Keratinocyte (primary cell): ENCODE measurements around the gene SLC44A3. TPM values are rescaled to one million over a fixed set of nuclear protein-coding genes. Genes with fewer than 3 reads are reported as not detected.

Source experiments
- DNase-seq: peaks from one replicate; pipeline ENCODE4 v3.0.0-alpha.2; 2011; ENCODE audit warnings: low read depth, missing footprints, low spot score
- FAIRE-seq: peaks from 2 replicates; lab custom pipeline; 2011; peaks lifted over from hg19 to GRCh38; lab: Jason Lieb, UNC
- H2AFZ ChIP-seq: 2 replicates; pipeline ENCODE4 v1.6.0; 2012; ENCODE audit warnings: low read length, control low read depth, inconsistent platforms; ENCODE audit not compliant: control insufficient read depth
- H3K27ac ChIP-seq: 2 replicates; pipeline ENCODE4 v1.5.1; 2011; ENCODE audit warnings: low read length; ENCODE audit not compliant: control insufficient read depth, insufficient read depth
- H3K27me3 ChIP-seq: 3 replicates; pipeline ENCODE4 v1.6.0; 2011; ENCODE audit warnings: low read length; ENCODE audit not compliant: control insufficient read depth, insufficient read depth; ENCODE audit errors: extremely low read depth
- H3K36me3 ChIP-seq, 2 experiments: 2 replicates in 1 of 2; 3 replicates in 1 of 2; pipeline ENCODE4 v1.5.1; 2011; ENCODE audit warnings: low read length in 2 of 2, mild to moderate bottlenecking in 1 of 2; ENCODE audit not compliant: control insufficient read depth in 2 of 2, insufficient read depth in 2 of 2; ENCODE audit errors: extremely low read depth in 1 of 2
- H3K4me1 ChIP-seq: 3 replicates; pipeline ENCODE4 v1.5.1; 2011; ENCODE audit warnings: low read length; ENCODE audit not compliant: control insufficient read depth, insufficient read depth; ENCODE audit errors: extremely low read depth
- H3K4me2 ChIP-seq: 3 replicates; pipeline ENCODE4 v1.6.0; 2011; ENCODE audit warnings: low read depth, low read length; ENCODE audit not compliant: control insufficient read depth, insufficient read depth; ENCODE audit errors: extremely low read depth
- H3K4me3 ChIP-seq, 3 experiments: fragments of 200-600 bp in 1 of 3; sonication (generic) in 1 of 3; 2 replicates in 2 of 3; 3 replicates in 1 of 3; pipeline ENCODE4 v1.5.1; 2011 to 2016; ENCODE audit warnings: low read length in 3 of 3, mild to moderate bottlenecking in 3 of 3, control low read depth in 2 of 3, inconsistent platforms in 1 of 3, low read depth in 1 of 3, mixed read lengths in 1 of 3, mixed run types in 1 of 3, moderate library complexity in 1 of 3; ENCODE audit not compliant: control insufficient read depth in 2 of 3, insufficient read depth in 2 of 3; ENCODE audit errors: extremely low read depth in 1 of 3
- H3K79me2 ChIP-seq: 2 replicates; pipeline ENCODE4 v1.6.0; 2012; ENCODE audit warnings: low read length; ENCODE audit not compliant: control insufficient read depth, insufficient read depth
- H3K9ac ChIP-seq: 3 replicates; pipeline ENCODE4 v1.6.0; 2011; ENCODE audit warnings: low read length; ENCODE audit not compliant: control insufficient read depth, insufficient read depth; ENCODE audit errors: extremely low read depth
- H3K9me1 ChIP-seq: 3 replicates; pipeline ENCODE4 v1.6.0; 2011; ENCODE audit warnings: low read length; ENCODE audit not compliant: control insufficient read depth, insufficient read depth; ENCODE audit errors: extremely low read depth
- H3K9me3 ChIP-seq: 2 replicates; pipeline ENCODE4 v1.5.1; 2012; ENCODE audit warnings: low read depth, low read length; ENCODE audit not compliant: control insufficient read depth
- H4K20me1 ChIP-seq: 3 replicates; pipeline ENCODE4 v1.6.0; 2011; ENCODE audit warnings: low read length; ENCODE audit not compliant: control insufficient read depth, insufficient read depth; ENCODE audit errors: extremely low read depth
- CTCF ChIP-seq, 3 experiments: IDR thresholded peaks in 1 of 3; conservative IDR thresholded peaks in 1 of 3; optimal IDR thresholded peaks in 1 of 3; 2 replicates in 2 of 3; 3 replicates in 1 of 3; pipeline versions ENCODE3 to v1.5.1; 2011; ENCODE audit warnings: low read length in 3 of 3, mild to moderate bottlenecking in 3 of 3, moderate library complexity in 2 of 3, control low read depth in 1 of 3, inconsistent platforms in 1 of 3; ENCODE audit not compliant: insufficient read depth in 2 of 3; ENCODE audit errors: extremely low read depth in 1 of 3
- EZH2 ChIP-seq: IDR thresholded peaks from one replicate; pipeline ENCODE4 v1.6.1; 2012; ENCODE audit warnings: inconsistent platforms, mild to moderate bottlenecking, low read length, moderate library complexity
- dilution Hi-C: fragments of 300-500 bp; cut with MboI; formaldehyde crosslinking; loops from one replicate; pipeline ENCODE4 v1.7.0; 2020; ENCODE audit warnings: low sequenced_read_pairs; ENCODE audit not compliant: extremely low pct_ligation_motif_present
- polyA plus RNA-seq, 5 experiments: library from polyadenylated mRNA; depleted of rRNA in 3 of 5; stranded (reverse) in 3 of 5; stranded (forward) in 1 of 5; unstranded in 1 of 5; fragments of >200 nt; gene quantifications; 1 replicate in 1 of 5; 2 replicates in 3 of 5; 3 replicates in 1 of 5; pipeline versions ENCODE4 v1.2.1 to v1.2.3, GENCODE V29; 2011 to 2012; ENCODE audit warnings: missing spikeins in 2 of 5, low read depth in 1 of 5, low replicate concordance in 1 of 5

Gene SLC44A3
- polyA plus RNA-seq, 1 donor (not counting 4 experiments of a cell fraction or from before 2014, with no cell fraction given): 7.3 TPM

- no peak for DNase-seq
- Histone ChIP-seq H3K4me1 (no peaks in the 10 kb centered on the region), H3K9me1 (no peaks in the 10 kb centered on the region), H4K20me1 (no peaks in the 10 kb centered on the region), H3K79me2 (no peaks in the 10 kb centered on the region), H3K27ac (no peak overlapping the region), H3K4me2 (no peak overlapping the region), H2AFZ (no peak overlapping the region), H3K9ac (no peak overlapping the region), H3K27me3 (no peaks in the 10 kb centered on the region), H3K36me3 (peaks cover 4 to 15% of the 10 kb centered on the region in 2 experiments), H3K9me3 (no peaks in the 10 kb centered on the region), H3K4me3 (no peak overlapping the region)
- TF ChIP-seq CTCF (optimal IDR thresholded peaks at IDR 0.05 in 1 of 3, IDR thresholded peaks at IDR 0.05 in 1 of 3, conservative IDR thresholded peaks at IDR 0.05 in 1 of 3; ENCODE audit: extremely low read depth in 1 of 3, insufficient read depth in 2 of 3, low read length in 3 of 3): no peak
- TF ChIP-seq EZH2: no peak
- dilution Hi-C loops: no loop called here
- no peak for FAIRE-seq
Observed at GRCh38 chr1:94894630-94895029, 74.5 kb downstream of the SLC44A3 start.

GRCh38 chr1:94895518-94895917 lies 75.4 kb downstream of the SLC44A3 start:
- Histone ChIP-seq H3K27ac (no peak overlapping the region), H4K20me1 (no peaks in the 10 kb centered on the region), H2AFZ (no peak overlapping the region), H3K9me3 (no peaks in the 10 kb centered on the region), H3K4me1 (no peaks in the 10 kb centered on the region), H3K79me2 (no peaks in the 10 kb centered on the region), H3K27me3 (no peaks in the 10 kb centered on the region), H3K4me3 (no peak overlapping the region), H3K36me3 (peaks cover 4 to 15% of the 10 kb centered on the region in 2 experiments), H3K9me1 (no peaks in the 10 kb centered on the region), H3K9ac (no peak overlapping the region), H3K4me2 (no peak overlapping the region)
- TF ChIP-seq CTCF (optimal IDR thresholded peaks at IDR 0.05 in 1 of 3, IDR thresholded peaks at IDR 0.05 in 1 of 3, conservative IDR thresholded peaks at IDR 0.05 in 1 of 3; ENCODE audit: extremely low read depth in 1 of 3, insufficient read depth in 2 of 3, low read length in 3 of 3): no peak
- FAIRE-seq (no peak), DNase-seq (no peak)
- dilution Hi-C loops: no loop called here
